Pancreas (tissue), 10 donors: Measurements from ENCODE around the gene ARHGAP32. TPM values are rescaled to one million over a fixed set of nuclear protein-coding genes. Genes with fewer than 3 reads are reported as not detected.
A peak's percentile ranks its signal among the peaks of the same experiment; 100 is the strongest.

Experiments
- ATAC-seq, 4 donors: fragments of 200-7000 bp; cut with Tn5 transposase; one replicate each; pipeline versions ENCODE4 v1.8.0 to v1.9.1; 2020; ENCODE audit warnings: mild to moderate bottlenecking in 4 of 4, moderate library complexity in 4 of 4
- DNase-seq, 6 donors: peaks; one replicate each; pipeline ENCODE4 v3.0.0-alpha.2; 2020
- FAIRE-seq: peaks from 2 replicates; lab custom pipeline; 2012; peaks lifted over from hg19 to GRCh38; lab: Jason Lieb, UNC
- H3K27ac ChIP-seq, 4 donors: fragments of 200-600 bp; sonication (generic); 1 replicate in 3 of 4; 2 replicates in 1 of 4; pipeline versions ENCODE4 v1.5.0 to v1.8.0; 2020
- H3K27me3 ChIP-seq, 4 donors: fragments of 200-600 bp; one replicate each; pipeline ENCODE4 v1.8.0; 2021
- H3K36me3 ChIP-seq, 3 donors: fragments of 200-600 bp; sonication (generic) in 1 of 3; one replicate each; pipeline versions ENCODE4 v1.5.0 to v1.8.0; 2020 to 2021
- H3K4me1 ChIP-seq, 3 donors: fragments of 200-600 bp; one replicate each; pipeline ENCODE4 v1.8.0; 2021
- H3K4me3 ChIP-seq, 4 donors: fragments of 200-600 bp; sonication (generic) in 2 of 4; one replicate each; pipeline versions ENCODE4 v1.5.0 to v1.8.0; 2020 to 2021
- H3K9me3 ChIP-seq, 4 donors: fragments of 200-600 bp; one replicate each; pipeline ENCODE4 v1.8.0; 2021
- WGBS, 2 donors: extraction: QIAGEN DNeasy Blood & Tissue Kit; methylation state at CpG; one replicate each; pipeline ENCODE4 v1.1.7; 2013; 5-methylcytosine and 5-hydroxymethylcytosine counted together
- intact Hi-C, 3 donors: fragments of 100-400 bp; cut with DNase I; formaldehyde crosslinking; loops; one replicate each; pipeline versions ENCODE4 v1.11.1 to v1.14.2; 2022
- polyA plus RNA-seq, 2 donors: library from polyadenylated mRNA; stranded (reverse); fragments of 200-250 nt; gene quantifications; one replicate each; pipeline ENCODE4 v1.2.3, GENCODE V29; 2013
- total RNA-seq, 6 donors: library from RNA; stranded (reverse); fragmentation: NEBNext Ultra II Directional in 4 of 6; extraction: Animal tissue kit (Norgen Biotek cat#: 25700) in 4 of 6; gene quantifications; one replicate each; pipeline versions ENCODE4 v1.2.1 to v1.2.4, GENCODE V29; 2021 to 2023
- TF ChIP-seq, protein P1 (sequence below), 4 donors: fragments of 200-600 bp; sonication (generic) in 3 of 4; IDR thresholded peaks; one replicate each; pipeline versions ENCODE4 v1.5.0 to v1.8.0; 2021; ENCODE audit warnings: antibody characterized with exemption in 4 of 4
- donor health status: healthy with polysubstance abuse.
- donor health status: DM: no; HTN: no; CAD: no; lungs with moderate emphysema.
- donor health status: DM: no; HTN: no; CAD: no.
- donor health status: control.
- donor health status: control.
- donor health status: Bipolar disorder and iron deficiency.
- donor health status: DM: yes; HTN: yes; CAD: no.
- donor health status: DM: no; HTN: no; CAD: no.
- donor health status: DM: no; HTN: no; CAD: no.
- donor health status: DM: yes; HTN: yes; CAD: no.

Gene ARHGAP32
- total and polyA plus RNA-seq, 8 donors, result 5.0 to 36.6 (median 22.3) TPM

DNA sequence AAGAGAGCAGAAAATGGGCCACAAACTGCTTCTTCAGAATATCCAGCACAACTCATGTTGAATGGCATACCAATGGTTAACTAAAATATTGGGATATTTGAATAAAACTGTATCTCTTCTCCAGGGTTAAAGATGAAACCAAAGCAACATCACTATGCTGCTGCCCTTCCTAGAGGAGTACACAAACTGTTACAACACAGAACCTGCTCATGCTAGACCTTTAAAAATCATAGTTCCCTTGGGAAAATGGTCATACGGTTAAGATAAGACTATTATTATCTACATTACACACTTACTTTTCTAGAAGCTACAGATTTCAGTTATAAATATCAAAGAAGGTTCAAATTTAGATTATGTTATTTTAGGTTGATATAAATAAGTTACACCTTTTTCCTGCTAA, 170.8 kb downstream of the ARHGAP32 start:
- intact Hi-C loops, result no loop called here
- ATAC-seq (peak; percentile 65 to 77 (median 74)), DNase-seq (no peak), FAIRE-seq (no peak)
- TF ChIP-seq, protein P1, sequence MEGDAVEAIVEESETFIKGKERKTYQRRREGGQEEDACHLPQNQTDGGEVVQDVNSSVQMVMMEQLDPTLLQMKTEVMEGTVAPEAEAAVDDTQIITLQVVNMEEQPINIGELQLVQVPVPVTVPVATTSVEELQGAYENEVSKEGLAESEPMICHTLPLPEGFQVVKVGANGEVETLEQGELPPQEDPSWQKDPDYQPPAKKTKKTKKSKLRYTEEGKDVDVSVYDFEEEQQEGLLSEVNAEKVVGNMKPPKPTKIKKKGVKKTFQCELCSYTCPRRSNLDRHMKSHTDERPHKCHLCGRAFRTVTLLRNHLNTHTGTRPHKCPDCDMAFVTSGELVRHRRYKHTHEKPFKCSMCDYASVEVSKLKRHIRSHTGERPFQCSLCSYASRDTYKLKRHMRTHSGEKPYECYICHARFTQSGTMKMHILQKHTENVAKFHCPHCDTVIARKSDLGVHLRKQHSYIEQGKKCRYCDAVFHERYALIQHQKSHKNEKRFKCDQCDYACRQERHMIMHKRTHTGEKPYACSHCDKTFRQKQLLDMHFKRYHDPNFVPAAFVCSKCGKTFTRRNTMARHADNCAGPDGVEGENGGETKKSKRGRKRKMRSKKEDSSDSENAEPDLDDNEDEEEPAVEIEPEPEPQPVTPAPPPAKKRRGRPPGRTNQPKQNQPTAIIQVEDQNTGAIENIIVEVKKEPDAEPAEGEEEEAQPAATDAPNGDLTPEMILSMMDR (IDR thresholded peaks at IDR 0.05), result no peak
- peak overlapping the region in 2 of 4 donors; percentile 76 to 79 for H3K27ac ChIP-seq
- 29 to 31% methylated on average over 1 of the region's 1 CpG for WGBS, 2 donors
- H3K36me3 ChIP-seq, result no peaks in the 10 kb centered on the region
- H3K9me3 ChIP-seq, result no peaks in the 10 kb centered on the region
- no peaks in the 10 kb centered on the region for H3K27me3 ChIP-seq
- H3K4me1 ChIP-seq, result peaks cover 13 to 52% (median 14%) of the 10 kb centered on the region in 3 donors
- peak overlapping the region in 2 of 4 donors; percentile 8 to 39 for H3K4me3 ChIP-seq

GRCh38 chr11:129018991-129019390, 173.1 kb downstream of the ARHGAP32 start:
- intact Hi-C loops, result no loop called here
- H3K9me3 ChIP-seq, result no peaks in the 10 kb centered on the region
- TF ChIP-seq, protein P1 (IDR thresholded peaks at IDR 0.05), result no peak
- 39 to 48% methylated on average over 2 of the region's 2 CpGs for WGBS, 2 donors
- ATAC-seq, result peak in 1 of 4 donors; percentile 23
- H3K27ac ChIP-seq, result no peak overlapping the region
- no peak for DNase-seq
- no peaks in the 10 kb centered on the region for H3K36me3 ChIP-seq
- H3K4me1 ChIP-seq, result peaks cover 13 to 44% (median 14%) of the 10 kb centered on the region in 3 donors
- H3K27me3 ChIP-seq, result no peaks in the 10 kb centered on the region
- H3K4me3 ChIP-seq, result no peak overlapping the region
- no peak for FAIRE-seq

- ATAC-seq (no peak), FAIRE-seq (peak; percentile 34), DNase-seq (no peak)
- Histone ChIP-seq H3K4me3 (no peak overlapping the region), H3K27ac (no peak overlapping the region), H3K4me1 (peaks cover 11 to 39% (median 13%) of the 10 kb centered on the region in 3 donors), H3K9me3 (no peaks in the 10 kb centered on the region), H3K36me3 (no peaks in the 10 kb centered on the region), H3K27me3 (no peaks in the 10 kb centered on the region)
- intact Hi-C loops, result no loop called here
- TF ChIP-seq, protein P1 (IDR thresholded peaks at IDR 0.05), result no peak
- WGBS, 2 donors, result 35 to 47% methylated on average over 2 of the region's 2 CpGs
These were observed 174.0 kb downstream of the ARHGAP32 start for GRCh38 chr11:129018126-129018525.

DNA sequence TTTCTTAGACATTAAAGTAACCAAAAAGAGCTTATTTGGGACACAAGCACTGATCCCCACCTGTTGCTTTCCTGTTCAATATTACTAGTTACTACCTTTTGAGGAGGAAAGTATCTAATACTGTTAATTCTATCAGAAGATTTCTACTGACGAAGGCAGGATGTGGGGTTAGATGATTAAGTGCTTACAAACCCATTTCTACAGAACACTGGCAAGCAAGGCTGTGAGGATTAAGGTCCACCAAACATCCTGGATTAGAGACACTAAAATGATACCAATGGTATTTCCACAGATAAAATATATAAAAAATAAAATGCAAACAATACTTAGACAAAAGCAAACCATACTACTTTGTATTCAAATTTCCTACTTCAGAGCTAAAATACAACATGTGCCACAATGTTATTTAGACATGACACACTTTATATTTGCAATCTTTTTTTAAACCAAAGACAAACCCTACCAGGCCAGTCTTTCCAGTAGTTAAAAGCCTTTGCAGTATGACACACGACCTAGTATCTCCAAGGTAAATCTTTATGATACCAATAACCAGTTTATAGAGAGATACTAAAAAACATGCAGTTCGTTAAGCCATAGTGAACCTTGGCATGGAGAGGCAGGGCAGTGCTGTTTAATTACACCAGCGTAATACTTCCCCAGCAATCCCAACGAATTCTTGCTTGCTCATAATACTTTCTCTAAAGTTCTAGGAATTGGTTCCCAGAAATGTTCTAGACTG, 178.2 kb downstream of the ARHGAP32 start:
- TF ChIP-seq, protein P1 (IDR thresholded peaks at IDR 0.05), result no peak
- peak in 1 of 4 donors; percentile 26 for ATAC-seq
- peaks cover 0 to 14% (median 7%) of the 10 kb centered on the region in 3 donors for H3K4me1 ChIP-seq

GRCh38 chr11:129012880-129013279, 179.2 kb downstream of the ARHGAP32 start:
- TF ChIP-seq, protein P1 (IDR thresholded peaks at IDR 0.05), result no peak
- ATAC-seq (peak in 3 of 4 donors; percentile 14 to 32 (median 21)), FAIRE-seq (no peak), DNase-seq (no peak)
- intact Hi-C loops, result no loop called here
- WGBS, 2 donors, result 84 to 90% methylated on average over 4 of the region's 4 CpGs
- Histone ChIP-seq H3K9me3 (no peaks in the 10 kb centered on the region), H3K27ac (no peak overlapping the region), H3K4me3 (no peak overlapping the region), H3K4me1 (peaks cover 0 to 4% (median 0%) of the 10 kb centered on the region in 3 donors), H3K27me3 (no peaks in the 10 kb centered on the region), H3K36me3 (no peaks in the 10 kb centered on the region)

More for the DNA sequence above, 178.2 kb downstream of the ARHGAP32 start:
- WGBS, 2 donors, result 64 to 65% methylated on average over 5 of the region's 5 CpGs
- no peaks in the 10 kb centered on the region for H3K36me3 ChIP-seq
- no peak overlapping the region for H3K27ac ChIP-seq
- H3K27me3 ChIP-seq, result no peaks in the 10 kb centered on the region
- H3K4me3 ChIP-seq, result no peak overlapping the region
- intact Hi-C loops, result no loop called here
- FAIRE-seq, result peak; percentile 80
- no peak for DNase-seq
- H3K9me3 ChIP-seq, result no peaks in the 10 kb centered on the region
